HG02840 (cell line): Measurements from ENCODE around the gene HSD17B8.
A peak's percentile ranks its signal among the peaks of the same experiment; 100 is the strongest.

Source experiments
- ATAC-seq: cut with Tn5 transposase; IDR thresholded peaks from one replicate; pipeline ENCODE4 v1.9.1; 2021; ENCODE audit warnings: mild to moderate bottlenecking, moderate library complexity, moderate number of reproducible peaks; ENCODE audit not compliant: unreplicated experiment, low FRiP score

The HSD17B8 gene

DNA sequence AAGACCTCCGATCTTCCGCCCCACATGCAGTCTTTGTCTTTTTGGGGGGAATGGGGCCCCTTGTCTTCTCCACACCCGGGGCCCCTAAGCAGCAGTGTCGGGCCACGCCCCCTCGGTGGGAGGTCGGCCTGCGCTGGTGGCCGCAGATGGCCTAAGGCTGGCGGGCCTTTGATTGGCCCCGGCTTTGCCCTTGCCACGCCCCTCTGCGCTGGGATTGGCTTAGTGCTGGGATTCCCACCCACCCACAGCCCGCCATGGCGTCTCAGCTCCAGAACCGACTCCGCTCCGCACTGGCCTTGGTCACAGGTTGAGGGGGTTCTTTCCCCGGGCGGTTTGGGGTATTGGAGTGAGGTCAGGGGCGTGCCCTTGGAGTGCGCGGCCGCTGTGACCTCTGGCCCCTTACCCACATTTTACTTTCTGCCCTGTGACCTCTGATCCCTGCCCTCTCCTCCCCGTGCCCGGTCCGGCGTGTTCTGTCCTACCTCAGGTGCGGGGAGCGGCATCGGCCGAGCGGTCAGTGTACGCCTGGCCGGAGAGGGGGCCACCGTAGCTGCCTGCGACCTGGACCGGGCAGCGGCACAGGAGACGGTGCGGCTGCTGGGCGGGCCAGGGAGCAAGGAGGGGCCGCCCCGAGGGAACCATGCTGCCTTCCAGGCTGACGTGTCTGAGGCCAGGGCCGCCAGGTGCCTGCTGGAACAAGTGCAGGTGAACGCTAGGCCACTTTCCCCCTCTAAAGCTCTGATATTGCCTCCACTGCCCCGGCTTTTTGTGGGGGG, at the start of gene HSD17B8:
Gene HSD17B8, plus strand, starts transcription at position 241 of the 776 bp plus-strand sequence. Its CDS starts 14 bp downstream, at position 255.
- no peak for ATAC-seq

GRCh38 chr6:33156561-33156960, 47.9 kb upstream of the HSD17B8 start:
- ATAC-seq, result no peak

GRCh38 chr6:33156964-33157363, 47.5 kb upstream of the HSD17B8 start:
- ATAC-seq, result no peak

- ATAC-seq, result no peak
Observed at GRCh38 chr6:33160096-33160495, 44.4 kb upstream of the HSD17B8 start.

DNA sequence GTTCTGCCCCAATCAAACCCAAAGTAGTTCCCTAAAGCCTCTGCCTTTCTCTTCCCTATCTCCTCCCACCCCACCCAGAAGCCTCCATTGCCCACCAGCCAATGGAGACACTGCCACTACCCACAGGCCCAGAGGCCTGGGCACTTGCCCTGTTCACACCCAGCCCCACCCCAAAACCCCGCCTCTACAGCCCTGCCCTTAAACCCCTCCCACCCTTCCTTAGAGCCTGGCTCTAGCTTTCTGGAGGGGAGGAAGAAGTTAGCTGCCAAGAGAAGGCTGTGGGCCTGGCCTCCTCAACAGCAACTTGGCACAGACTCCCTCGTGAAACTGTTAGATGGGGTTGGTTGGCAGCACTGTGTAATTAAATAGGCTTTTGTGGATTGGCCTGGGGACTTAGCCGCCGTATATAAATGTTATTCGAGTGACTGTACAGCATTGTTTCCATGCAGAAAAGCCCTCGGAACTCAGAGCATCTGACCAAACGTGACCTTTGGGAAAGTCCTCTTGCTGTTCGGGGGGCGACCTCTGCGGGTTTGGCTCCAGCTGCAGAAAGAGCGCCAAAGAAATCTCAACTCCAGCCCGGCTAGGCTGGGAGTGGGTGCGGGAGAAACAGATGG, 43.6 kb upstream of the HSD17B8 start:
- no peak for ATAC-seq

DNA sequence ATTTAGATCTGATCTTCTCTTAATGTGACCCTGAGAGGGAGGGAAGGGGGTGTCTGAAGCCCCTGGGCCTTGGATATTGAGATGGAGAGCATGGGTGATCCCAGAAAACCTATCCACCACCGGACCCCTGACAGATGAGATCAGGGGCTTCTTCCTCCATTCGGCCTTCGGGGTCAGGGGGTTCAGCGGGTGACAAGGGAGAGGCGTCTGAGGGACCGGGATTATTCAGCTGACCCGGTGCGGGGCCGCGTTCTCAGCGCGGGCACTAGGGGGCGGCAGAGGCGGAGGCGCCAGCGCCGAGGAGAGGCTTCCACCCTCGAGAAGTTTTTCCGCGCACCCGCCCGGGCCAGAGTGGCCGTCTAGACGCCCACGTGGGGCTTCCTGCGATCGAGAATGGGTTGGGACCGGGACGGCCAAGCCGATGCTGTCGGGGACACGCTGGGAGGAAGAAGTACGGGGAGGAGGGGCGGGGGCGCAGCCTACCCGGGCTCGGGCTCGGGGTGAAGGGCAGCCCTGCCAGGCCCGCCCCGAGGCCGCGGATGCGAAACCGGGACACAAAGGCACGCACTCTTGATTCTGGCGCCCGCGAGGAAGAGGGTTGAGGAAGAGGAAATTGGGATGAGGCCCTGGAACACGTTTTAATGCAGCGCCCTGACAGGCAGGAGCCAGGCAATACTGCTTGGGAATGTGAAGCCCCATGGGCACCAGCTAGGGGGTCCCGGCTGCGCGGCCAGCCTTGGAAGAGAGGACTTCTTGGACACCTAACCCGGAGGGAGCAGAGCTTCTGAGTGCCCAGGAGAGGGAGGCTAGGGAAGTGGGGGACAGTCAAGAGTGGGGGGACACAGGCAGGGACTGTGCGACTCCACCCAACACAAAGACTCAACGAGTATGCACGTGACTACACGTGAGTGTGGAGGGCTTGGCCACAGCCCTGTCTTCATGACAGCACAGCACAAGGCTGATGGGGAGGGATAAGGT, 42.8 kb upstream of the HSD17B8 start:
- peak; percentile 81 for ATAC-seq

DNA sequence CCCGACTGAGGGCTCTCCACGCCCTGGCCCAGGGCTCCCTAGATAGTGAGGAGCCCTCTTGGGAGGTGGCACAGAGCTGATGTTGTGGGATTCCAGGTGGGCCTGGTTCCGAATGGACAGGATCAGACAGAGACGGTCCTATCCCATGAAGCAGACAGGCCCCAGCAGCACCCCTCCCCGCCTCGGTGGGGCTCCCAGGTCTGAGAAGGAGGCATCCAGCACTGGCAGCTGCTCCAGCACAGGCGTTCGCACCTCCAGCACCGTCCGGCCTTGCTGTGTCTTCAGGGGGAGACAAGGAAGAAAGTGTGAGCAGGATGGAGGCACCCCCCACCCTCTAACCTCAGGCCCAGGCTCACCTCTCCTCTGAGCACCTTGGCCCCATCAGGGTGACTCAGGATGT, 40.9 kb upstream of the HSD17B8 start:
- ATAC-seq, result no peak

- ATAC-seq, result no peak
Observed at GRCh38 chr6:33164176-33164575, 40.3 kb upstream of the HSD17B8 start.

- ATAC-seq, result no peak
Observed at GRCh38 chr6:33164665-33165373, 39.6 kb upstream of the HSD17B8 start.

DNA sequence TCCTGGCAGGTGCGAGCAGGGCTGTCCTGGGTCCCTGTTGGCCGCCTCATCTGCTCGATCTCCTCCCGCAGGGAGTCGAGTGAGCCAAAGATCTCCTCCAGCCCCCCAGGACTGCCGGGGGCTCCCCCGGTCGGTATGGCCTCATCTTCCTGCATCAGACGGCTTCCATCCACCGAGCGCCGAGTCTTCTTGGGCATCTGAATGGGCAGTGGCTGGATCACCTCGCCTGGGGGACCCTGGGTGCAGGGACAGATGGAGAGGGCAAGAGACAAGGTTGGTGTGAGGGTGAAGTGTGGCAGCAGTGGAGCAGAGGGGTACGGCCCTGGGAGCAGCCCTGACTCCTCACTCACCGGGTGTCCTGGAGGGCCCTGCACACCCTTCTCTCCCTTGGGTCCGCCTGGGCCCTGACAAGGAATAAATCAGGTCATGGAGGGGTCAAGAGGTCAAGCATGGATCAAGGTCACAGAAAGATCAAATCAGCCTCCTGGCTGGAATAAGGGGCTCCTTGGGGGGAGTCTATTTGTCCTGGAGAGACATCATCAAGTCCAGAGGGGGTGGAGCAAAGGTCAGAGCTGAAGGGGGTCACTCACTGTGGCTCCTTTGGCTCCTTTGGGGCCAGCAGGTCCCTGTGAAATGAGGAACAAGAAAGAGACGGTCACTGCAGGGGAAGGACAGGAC, 38.7 kb upstream of the HSD17B8 start:
- ATAC-seq, result no peak

DNA sequence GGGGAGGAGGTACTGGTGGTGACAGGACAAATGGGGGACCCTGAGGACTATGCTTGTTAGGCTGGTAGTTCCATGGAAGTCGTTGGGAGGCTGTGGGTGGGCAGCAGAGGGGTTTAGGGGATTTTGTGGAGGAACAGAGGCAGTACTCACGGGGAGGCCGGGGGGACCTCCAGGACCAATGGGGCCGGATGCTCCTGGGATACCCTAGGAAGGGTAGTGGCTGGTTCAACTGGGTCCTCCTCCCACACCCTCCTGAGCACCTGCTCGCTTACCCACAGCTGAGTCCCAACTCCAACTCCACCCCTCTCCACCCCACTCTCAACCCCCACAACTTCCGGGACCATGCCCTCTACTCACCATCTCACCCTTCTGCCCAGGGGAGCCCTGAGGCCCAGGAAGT, 38.1 kb upstream of the HSD17B8 start:
- ATAC-seq, result no peak

- ATAC-seq, result no peak
Observed at GRCh38 chr6:33166811-33167210, 37.6 kb upstream of the HSD17B8 start.

DNA sequence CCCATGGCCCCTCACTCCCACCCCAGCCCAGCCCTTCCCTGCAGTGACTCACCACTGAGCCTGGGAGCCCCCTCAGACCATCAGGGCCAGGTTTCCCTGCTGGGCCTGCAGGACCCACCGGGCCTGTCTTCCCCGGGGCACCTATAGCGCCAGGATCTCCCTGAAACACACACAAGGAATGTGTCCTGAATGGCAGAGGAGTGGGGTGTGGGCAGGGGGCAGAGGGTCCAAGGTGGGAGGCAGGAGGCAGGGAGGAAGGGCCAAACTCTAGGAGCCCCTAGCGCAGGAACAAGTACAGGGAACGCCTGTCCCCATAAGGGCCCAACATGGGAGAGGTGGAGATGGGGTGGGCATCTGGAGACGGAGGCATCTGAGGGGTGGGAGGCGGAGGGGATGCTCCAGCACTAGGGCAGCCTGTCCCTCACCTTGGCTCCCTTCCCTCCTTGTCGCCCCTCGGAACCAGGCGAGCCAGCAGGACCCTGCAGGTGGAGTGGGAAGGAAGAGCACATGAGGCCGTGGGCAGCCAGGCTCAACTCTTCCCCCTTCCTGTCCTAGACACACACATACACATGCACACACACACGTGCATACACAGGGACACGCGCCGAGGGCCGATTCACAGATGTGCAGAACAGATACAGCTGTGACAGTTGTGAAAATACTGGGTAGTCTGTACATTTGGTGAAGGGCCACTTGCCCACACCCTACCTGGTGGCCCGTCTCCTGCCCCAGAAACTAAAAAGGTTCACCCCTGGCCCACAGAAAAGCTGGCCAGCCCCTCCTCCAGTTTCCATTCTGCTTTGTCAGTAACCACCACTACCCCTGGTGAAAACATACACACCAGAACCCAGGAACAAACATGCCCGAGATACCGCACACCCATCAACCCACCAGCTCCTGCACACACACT, 36.8 kb upstream of the HSD17B8 start:
- ATAC-seq, result no peak

GRCh38 chr6:33168284-33168601, 36.2 kb upstream of the HSD17B8 start:
- ATAC-seq, result no peak

DNA sequence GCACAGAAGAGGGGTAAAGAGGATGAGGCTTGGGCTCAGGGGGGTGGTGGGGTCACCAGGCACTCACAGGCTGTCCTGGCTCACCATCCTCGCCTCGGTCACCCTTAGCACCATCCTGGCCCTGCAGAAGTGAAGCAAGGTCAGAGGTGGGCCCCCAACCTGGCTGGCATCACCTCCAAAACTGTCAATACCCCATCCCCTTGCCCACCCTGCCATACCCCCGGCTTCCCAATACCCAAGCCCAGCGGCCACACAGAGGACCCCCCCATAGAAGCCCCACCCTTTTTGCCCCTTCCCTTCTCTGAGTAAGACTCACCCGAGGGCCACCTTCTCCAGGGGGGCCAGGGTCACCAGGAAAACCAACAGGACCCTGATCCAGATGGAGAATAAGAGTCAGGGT, 35.8 kb upstream of the HSD17B8 start:
- ATAC-seq, result no peak

- no peak for ATAC-seq
Observed at GRCh38 chr6:33169291-33170175, 34.9 kb upstream of the HSD17B8 start.

DNA sequence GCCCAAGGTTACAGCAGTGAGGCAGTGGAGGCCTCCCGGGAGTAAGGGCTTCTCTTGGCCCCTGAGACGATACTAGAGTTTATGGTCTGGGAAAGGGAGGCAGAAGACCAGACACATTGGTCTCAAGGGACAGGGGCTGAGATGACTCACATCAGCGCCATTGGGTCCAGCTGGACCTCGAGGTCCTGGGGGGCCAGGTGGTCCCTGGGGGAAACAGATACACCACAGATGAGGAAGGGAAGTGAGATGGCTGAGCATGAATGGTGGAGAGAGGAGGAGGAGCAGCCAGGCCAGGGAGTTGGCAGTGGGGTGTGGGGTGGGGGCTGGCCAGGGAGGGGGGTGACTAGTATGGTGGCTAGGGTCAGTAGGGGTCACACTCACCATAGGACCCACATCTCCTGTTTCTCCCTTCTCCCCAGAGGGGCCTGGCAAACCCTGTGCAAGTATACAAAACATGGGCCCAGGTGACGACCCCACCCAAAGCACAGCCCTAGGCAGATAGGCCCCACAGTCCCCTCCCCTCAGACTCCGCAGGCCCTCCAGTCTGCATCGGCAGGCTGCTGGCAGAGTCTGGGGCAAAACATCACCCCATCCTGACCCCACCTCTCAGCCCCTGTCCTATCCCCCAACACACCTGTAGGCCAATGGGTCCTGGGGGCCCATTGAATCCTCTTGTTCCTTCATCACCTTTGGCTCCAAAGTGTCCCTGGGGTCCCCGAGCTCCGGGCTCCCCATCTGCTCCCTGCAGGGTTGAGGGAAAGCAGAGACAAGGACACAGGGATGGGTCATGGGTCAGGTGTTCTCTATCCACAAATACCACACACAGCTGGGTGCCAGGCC, 34.1 kb upstream of the HSD17B8 start:
- no peak for ATAC-seq
